NCI-H82 treated with DMSO at 0.1 percent for 48 hours (cell line): ENCODE data around the gene PTPRK.

Experiments
- DNase-seq: peaks from one replicate; lab custom pipeline; 2025; ENCODE audit not compliant: unreplicated experiment; lab: John Stamatoyannopoulos, UW

Gene PTPRK

DNA sequence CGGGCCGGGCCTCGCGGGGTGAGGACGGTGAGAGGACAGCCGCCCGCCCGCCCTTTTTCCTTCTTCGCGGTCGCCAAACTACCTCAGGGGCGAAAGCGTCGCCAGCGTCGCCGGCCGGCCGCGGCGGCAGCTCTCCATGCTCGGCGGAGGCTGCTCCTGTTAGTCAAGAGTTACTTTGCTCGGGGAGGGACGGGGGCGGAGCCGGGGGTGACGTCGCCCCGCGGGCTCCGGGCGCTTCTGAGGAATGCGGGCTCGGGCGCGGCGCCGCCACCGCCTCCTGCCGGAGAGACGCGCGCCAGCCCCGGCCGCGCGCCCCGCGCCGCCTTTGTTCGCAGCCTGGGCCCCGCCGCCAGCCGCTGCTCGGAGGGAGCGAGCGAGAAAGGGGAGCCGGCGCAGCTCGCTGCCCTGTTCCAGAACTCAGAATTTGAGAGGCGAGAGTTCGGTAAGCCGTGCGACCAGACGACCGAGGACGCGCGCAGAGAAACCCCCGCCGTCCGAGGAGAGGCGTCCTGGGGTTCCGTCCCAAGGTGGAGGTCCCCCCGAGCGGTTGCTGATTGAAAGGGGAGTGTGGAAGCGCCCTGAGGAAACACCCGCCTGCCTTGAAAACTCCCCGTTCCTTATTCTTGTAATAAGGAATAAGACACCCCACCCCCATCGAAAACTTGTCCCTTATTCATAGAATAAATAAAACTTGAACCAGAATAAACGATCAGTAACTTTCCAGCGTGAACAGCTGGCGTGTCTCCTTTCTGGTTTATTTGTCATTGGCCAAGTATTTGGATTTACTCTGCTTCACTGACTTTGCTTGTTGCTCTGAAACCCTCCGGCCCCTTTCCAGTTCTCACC is at the start of gene PTPRK:
Gene PTPRK (minus strand): TSS at position 164 of the 846 bp plus-strand sequence. CDS start 241 bp downstream, outside the sequence.
- DNase-seq = peak; percentile 36

GRCh38 chr6:128567029-128567428 is 46.6 kb upstream of the PTPRK start:
- no peak for DNase-seq

- no peak for DNase-seq
These were observed 40.6 kb upstream of the PTPRK start for GRCh38 chr6:128560966-128561365.

DNA sequence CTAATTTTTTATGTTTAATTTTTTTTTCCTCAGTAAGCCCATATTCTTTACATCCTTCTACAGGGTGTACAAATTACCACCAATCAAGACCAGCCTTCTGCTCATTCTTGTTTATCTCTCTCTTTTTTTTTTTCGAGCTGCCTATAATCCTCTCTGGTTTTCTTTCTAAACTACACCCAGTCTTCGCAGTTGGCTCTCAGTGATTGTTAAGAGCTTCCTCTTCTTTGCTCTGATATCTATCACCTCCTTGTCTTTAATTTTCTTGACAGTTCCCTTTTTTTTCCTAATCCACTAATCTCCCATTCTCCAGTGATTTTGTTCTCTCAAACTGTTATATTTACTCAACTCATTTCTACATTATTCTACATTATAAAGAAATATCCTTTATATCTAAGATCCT is 38.5 kb upstream of the PTPRK start:
- no peak for DNase-seq

GRCh38 chr6:128558021-128558420 is 37.6 kb upstream of the PTPRK start:
- DNase-seq = no peak

DNA sequence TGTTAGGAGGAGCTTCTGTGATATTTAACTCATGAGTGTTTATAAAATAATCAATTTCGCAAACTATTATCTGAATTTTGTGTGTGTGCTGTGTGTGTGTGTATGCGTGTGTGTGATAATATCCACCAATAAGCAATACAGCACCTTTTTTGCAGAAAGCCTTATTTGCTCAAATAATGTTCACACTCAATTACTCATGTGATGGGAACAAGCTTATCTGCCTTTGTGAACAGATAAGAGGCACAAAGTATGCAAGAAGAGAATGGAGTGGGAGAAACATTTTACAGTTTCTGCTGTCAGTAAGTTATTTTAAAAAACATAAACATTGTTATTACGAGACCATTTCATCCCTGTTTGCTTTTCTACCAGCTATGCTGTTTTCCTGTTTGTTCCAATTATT is 36.7 kb upstream of the PTPRK start:
- no peak for DNase-seq

GRCh38 chr6:128554302-128554701 is 33.9 kb upstream of the PTPRK start:
- DNase-seq = no peak

DNA sequence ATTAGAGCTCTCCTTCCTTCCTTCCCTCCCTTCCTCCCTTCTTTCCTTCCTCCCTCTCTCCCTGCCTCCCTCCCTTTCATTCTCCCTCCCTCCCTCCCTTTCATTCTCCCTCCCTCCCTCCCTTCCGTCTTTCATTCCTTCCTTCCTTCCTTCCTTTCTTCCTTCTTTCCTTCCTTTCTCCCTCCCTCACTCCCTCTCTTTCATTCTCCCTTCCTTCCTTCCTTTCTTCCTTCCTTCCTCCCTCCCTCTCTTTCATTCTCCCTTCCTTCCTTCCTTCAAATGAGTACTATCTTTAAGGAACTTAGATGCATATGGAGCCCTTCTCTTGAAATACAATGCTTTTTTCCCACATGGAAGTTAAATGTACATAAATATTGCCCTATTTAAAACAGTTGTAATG is 20.9 kb upstream of the PTPRK start:
- DNase-seq = no peak

- DNase-seq = no peak
These were observed 18.4 kb upstream of the PTPRK start for GRCh38 chr6:128538763-128539162.

DNA sequence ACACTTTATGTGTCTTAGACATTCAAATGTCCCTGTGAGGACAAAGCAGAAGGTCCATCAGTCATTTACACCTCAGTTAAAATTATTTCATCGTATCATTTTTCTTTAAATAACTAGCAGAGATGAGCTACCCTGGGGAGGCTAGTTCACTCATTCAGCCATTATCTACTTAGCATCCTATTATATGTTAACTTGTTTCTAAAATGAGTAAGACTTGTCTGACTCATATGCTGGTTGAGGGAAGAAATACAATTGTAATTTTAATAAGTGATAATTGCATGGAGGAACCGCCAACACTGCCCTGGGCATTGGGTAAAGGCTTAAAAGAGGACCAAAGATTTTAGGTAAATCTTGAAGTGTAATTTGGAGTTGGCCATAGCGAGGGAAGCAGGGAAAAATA is 12.4 kb upstream of the PTPRK start:
- no peak for DNase-seq

DNA sequence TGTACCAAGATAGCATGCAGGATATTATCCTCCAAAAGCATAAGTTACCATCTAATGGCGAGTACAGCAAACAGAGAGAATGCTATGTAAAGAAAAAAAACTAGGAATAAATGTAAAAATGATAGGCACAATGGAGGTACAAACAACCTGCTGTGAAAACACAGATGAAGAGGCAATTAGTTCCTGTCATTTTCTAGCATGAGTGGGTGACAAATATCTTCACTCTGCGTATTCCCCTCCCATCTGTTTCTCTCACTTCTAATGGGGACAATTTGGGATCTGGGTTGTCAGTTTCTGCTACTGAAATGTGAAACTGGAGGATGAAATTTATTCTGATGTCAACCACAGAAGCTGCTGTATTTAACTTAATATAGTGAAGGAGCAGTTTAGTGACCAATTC is 11.7 kb upstream of the PTPRK start:
- DNase-seq = no peak

- DNase-seq = no peak
These were observed 11.3 kb upstream of the PTPRK start for GRCh38 chr6:128531696-128532095.

GRCh38 chr6:128528241-128528640 is 7.8 kb upstream of the PTPRK start:
- no peak for DNase-seq

GRCh38 chr6:128527375-128527774 is 7.0 kb upstream of the PTPRK start:
- DNase-seq = no peak

- DNase-seq = no peak
These were observed 5.9 kb upstream of the PTPRK start for GRCh38 chr6:128526152-128526914.

GRCh38 chr6:128525406-128525805 is 5.0 kb upstream of the PTPRK start:
- no peak for DNase-seq

- DNase-seq = no peak
These were observed 858 bp upstream of the PTPRK start for GRCh38 chr6:128521282-128521632.

DNA sequence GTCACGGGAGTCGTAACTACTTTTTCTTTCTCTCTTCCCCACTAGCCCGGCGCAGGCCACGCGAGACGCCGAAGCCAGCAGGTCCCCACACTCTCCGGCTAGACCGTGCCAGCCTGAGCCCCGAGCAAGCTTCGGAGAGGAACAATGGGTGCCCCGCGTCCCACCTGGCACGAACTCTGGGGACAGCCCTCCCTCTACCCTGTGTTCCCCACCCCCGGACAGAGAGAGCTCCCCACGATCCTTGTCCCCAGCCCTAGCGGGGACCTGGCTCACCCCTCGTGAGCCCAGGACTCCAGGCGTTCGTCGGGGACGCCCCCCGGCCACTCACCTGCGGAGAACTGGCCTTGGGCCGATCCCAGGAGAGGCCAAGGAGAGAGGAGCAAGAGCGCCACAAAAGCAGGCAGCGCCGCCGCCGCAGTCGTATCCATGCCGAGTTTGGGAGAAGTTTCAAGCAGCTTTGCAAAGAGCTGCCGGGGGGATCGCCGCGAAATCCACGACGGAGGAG is 416 bp downstream of the PTPRK start:
- no peak for DNase-seq

DNA sequence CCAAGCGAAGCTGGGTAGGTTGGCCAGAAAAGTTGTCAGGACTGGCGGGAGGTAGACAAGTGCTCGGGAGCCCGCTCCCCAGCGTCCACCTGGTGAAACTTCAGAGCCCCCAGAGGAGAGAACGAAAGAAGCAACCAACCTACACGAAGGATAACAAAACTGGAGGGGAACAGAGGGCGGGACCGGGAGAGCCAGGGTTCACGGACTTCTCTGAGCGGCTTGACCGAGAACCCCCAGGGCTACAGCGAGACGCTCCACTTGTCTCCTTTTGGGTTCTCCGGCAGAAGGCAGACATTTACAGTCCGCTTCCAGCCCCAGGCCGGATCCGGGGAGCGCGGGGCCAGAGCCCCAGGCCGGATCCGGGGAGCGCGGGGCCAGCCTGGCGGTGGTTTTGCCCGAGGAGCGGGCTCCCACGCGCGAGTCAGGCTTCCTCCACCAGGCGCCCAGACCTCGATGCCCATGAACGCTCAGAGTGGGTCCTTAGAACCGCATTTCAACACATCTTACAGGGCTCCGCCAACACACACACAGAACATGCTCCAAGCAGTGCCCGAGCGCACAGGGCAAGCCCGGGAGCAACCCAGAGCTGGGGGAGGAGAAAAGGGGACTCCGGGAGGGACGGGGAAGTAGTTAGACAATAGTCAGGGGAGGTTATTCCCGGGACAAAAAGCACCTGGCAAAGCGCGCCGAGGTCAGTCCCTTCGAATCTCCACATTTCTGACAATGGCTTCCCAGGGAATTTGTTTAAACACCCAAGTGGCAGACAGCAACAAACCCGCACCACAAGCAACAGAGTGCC is 1.1 kb downstream of the PTPRK start:
- DNase-seq = peak; percentile 17

- DNase-seq = no peak
These were observed 1.8 kb downstream of the PTPRK start for GRCh38 chr6:128518434-128519131.

DNA sequence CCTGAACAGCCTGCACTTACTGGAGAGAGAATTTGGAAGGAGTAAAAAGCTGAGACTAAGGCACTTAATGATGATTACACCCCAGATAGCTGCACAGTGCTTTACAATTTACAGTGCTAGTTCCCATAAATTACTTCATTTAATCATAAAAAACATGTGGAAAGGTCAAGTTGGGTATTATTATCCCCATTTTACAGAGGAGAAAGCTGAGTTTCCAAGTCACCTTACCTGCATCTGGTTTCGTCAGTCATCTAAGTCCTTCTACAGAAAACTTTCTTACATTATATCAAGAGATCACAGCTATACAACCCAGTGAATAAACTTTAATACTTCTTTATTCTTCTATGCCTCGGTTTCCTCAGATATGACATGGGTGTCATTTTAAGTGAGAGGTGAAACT is 3.3 kb downstream of the PTPRK start:
- DNase-seq = no peak
